ENCODE data around the gene OXER1. TPM values are rescaled to one million over a fixed set of nuclear protein-coding genes. Genes with fewer than 3 reads are reported as not detected.

OXER1 gene
- total and polyA plus RNA-seq, 12 donors, result 0.20 to 1.2 (median 0.49) TPM

DNA sequence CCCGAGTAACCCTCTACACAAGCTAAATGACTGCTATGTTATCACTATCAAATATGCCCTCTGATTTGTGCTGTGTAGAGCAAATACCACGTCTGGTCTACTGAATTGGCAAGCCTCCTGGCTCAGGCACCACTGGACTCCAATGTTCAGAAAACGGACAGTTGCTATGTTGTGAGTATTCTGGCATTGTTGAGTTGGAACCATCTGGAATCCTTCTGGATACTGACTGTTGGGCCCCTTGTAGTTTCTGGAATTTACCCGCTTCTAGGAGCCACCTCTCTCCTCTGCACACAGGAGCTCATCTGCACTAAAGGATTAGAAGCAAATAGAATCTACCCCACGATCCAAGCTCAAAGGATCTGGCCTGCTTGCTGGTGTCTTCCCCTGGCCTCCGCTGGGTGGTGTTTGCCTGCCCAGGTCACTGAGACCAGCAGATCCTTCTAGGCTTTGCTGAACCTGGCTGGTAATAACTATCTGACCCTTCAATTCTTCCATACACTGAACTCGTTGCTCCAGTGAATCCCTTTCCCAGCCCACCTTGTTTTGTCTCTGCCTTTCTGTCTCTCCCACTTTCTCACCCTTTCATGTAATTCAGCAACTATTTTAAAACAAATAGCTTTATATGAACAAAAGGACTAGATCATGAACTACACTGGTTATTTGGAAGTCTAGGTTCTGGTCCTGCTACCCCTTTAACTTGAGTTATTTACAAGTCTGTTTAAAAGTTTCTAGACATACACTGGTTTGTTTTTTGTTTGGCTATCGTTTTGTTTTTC, 30.5 kb upstream of the OXER1 start:
- peak in 2 of 9 donors; percentile 5 to 30 for TF ChIP-seq CTCF (IDR thresholded peaks at IDR 0.05)
- ATAC-seq (peak in 1 of 8 donors; percentile 18), DNase-seq (no peak)
- Histone ChIP-seq H3K4me3 (peak overlapping the region in 4 of 10 donors; percentile 63 to 74 (median 68)), H3K27me3 (peaks cover 0 to 20% (median 12%) of the 10 kb centered on the region in 7 donors), H3K9me3 (no peaks in the 10 kb centered on the region), H3K36me3 (no peaks in the 10 kb centered on the region), H3K27ac (peak overlapping the region in 9 of 10 donors; percentile 80 to 98 (median 91)), H3K4me1 (peaks cover 0 to 38% (median 7%) of the 10 kb centered on the region in 9 donors)
- intact Hi-C loops (cut with DNase I), result no loop called here
- WGBS, 2 donors, result 69 to 77% methylated on average over 8 of the region's 8 CpGs

GRCh38 chr2:42793334-42794270, 29.7 kb upstream of the OXER1 start:
- ATAC-seq (peak in 6 of 8 donors; percentile 17 to 65 (median 42)), DNase-seq (peak in 1 of 2 donors; percentile 51)
- peaks cover 0 to 38% (median 7%) of the 10 kb centered on the region in 9 donors for H3K4me1 ChIP-seq
- H3K36me3 ChIP-seq, result no peaks in the 10 kb centered on the region
- WGBS, 2 donors, result 31 to 32% methylated on average over 22 of the region's 22 CpGs
- intact Hi-C loops (cut with DNase I), result no loop called here
- no peak for TF ChIP-seq CTCF (IDR thresholded peaks at IDR 0.05)
- H3K9me3 ChIP-seq, result no peaks in the 10 kb centered on the region
- peak overlapping the region; percentile 80 to 98 (median 90) for H3K27ac ChIP-seq
- H3K4me3 ChIP-seq, result peak overlapping the region; percentile 50 to 75 (median 67)
- H3K27me3 ChIP-seq, result peaks cover 0 to 21% (median 12%) of the 10 kb centered on the region in 7 donors

DNA sequence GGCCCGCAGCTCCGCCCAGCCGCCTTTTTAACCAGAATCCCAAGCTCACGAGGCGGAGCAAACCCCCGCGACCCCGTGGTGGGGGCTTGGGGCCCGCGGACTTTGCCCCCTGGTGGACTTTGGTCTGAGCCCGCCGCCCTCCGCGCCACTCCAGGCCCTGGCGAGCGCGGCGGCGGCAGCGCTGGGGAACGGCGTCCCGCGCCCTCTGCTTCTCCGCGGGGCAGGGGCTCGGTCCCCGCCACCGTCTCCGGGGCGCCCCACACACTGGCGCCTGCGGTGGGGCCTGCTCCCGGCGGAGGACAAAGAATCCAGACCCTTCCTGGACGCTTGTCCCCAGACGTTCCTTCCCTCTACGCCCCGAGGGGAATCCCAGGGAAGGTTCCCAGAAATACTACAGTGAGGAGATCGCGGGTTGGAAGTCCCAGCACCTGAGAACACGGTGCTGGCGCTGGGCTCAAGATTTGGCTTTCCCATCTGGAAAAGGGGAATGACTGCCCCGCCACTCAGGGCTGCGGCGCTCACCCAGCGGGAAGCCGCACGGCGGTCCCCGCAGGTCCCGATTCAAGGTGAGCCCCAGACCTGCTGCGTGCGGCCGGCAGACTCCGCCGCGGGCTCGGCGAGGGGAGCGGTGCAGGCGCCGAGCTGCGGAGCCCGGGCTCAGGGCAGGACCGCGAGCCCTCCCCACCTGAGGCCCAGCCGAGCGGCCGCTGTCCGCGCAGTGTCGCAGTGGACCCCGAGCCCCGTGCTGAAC, 28.8 kb upstream of the OXER1 start, which contains the start of gene HAAO:
TSS of gene HAAO (minus strand) at position 1 of the 751 bp plus-strand sequence. CDS start 47 bp downstream, outside the sequence.
- TF ChIP-seq CTCF (IDR thresholded peaks at IDR 0.05), result peak in 6 of 9 donors; percentile 16 to 53 (median 34)
- peak; percentile 44 to 67 for DNase-seq
- intact Hi-C loops (cut with DNase I), result no loop called here

More for the DNA sequence above, 28.8 kb upstream of the OXER1 start, which contains the start of gene HAAO:
- 1 to 2% methylated on average over 75 of the region's 75 CpGs for WGBS, 2 donors
- Histone ChIP-seq H3K27me3 (peaks cover 0 to 21% (median 12%) of the 10 kb centered on the region in 7 donors), H3K4me1 (peaks cover 0 to 38% (median 7%) of the 10 kb centered on the region in 9 donors), H3K27ac (peak within 1 kb of the TSS; percentile 80 to 98 (median 90)), H3K36me3 (no peaks in the 10 kb centered on the region), H3K9me3 (no peaks in the 10 kb centered on the region), H3K4me3 (peak within 1 kb of the TSS; percentile 50 to 75 (median 67))
- ATAC-seq, result peak; percentile 38 to 80 (median 54)

Measured in heart right ventricle (tissue), 16 donors.